ENCODE results near the gene LZTFL1.

LZTFL1 gene

GRCh38 chr3:45826321-45826720 lies 15.6 kb downstream of the LZTFL1 start:
- no peak for TF ChIP-seq ZFX (IDR thresholded peaks at IDR 0.05)
- TF ChIP-seq CTCF (conservative IDR thresholded peaks at IDR 0.05) = no peak
- H3K27ac ChIP-seq = no peak overlapping the region

GRCh38 chr3:45821127-45821526 lies 20.8 kb downstream of the LZTFL1 start:
- H3K27ac ChIP-seq = no peak overlapping the region
- TF ChIP-seq ZFX (IDR thresholded peaks at IDR 0.05) (no peak), CTCF (conservative IDR thresholded peaks at IDR 0.05) (no peak)

GRCh38 chr3:45819543-45819942 lies 22.4 kb downstream of the LZTFL1 start:
- H3K27ac ChIP-seq = no peak overlapping the region
- no peak for TF ChIP-seq CTCF (conservative IDR thresholded peaks at IDR 0.05)

- no peak overlapping the region for H3K27ac ChIP-seq
Measured at GRCh38 chr3:45817831-45818522, 23.9 kb downstream of the LZTFL1 start.

GRCh38 chr3:45816544-45816943 lies 25.4 kb downstream of the LZTFL1 start:
- no peak for TF ChIP-seq CTCF (conservative IDR thresholded peaks at IDR 0.05)
- TF ChIP-seq ZFX (IDR thresholded peaks at IDR 0.05) = no peak
- no peak overlapping the region for H3K27ac ChIP-seq

More at GRCh38 chr3:45817831-45818522, 23.9 kb downstream of the LZTFL1 start:
- no peak for TF ChIP-seq ZFX (IDR thresholded peaks at IDR 0.05)
- no peak for TF ChIP-seq CTCF (conservative IDR thresholded peaks at IDR 0.05)

- H3K27ac ChIP-seq = no peak overlapping the region
- TF ChIP-seq CTCF (conservative IDR thresholded peaks at IDR 0.05) (no peak), ZFX (IDR thresholded peaks at IDR 0.05) (no peak)
Measured at GRCh38 chr3:45814322-45814721, 27.6 kb downstream of the LZTFL1 start.

GRCh38 chr3:45807681-45808540 lies 34.0 kb downstream of the LZTFL1 start:
- TF ChIP-seq CTCF (conservative IDR thresholded peaks at IDR 0.05) (no peak), ZFX (IDR thresholded peaks at IDR 0.05) (no peak)
- H3K27ac ChIP-seq = no peak overlapping the region
